HEK293 (cell line): ENCODE data around the gene IBA57.

Experiments used
- BCL11B ChIP-seq: fragments of 450-650 bp; formaldehyde crosslinking; IDR thresholded peaks from 2 replicates; pipeline ENCODE4 v1.5.1; 2016; ENCODE audit warnings: low read depth, missing biosample characterization, missing genetic modification characterization
- EGR2 ChIP-seq: fragments of 450-650 bp; formaldehyde crosslinking; IDR thresholded peaks from 2 replicates; pipeline ENCODE4 v1.5.1; 2016; ENCODE audit warnings: low read depth, missing biosample characterization, missing genetic modification characterization
- FEZF1 ChIP-seq: fragments of 450-650 bp; formaldehyde crosslinking; IDR thresholded peaks from 2 replicates; pipeline ENCODE4 v1.5.1; 2016; ENCODE audit warnings: missing biosample characterization, missing genetic modification characterization
- GLIS2 ChIP-seq: fragments of 450-650 bp; formaldehyde crosslinking; IDR thresholded peaks from 2 replicates; pipeline ENCODE4 v1.5.1; 2016; ENCODE audit warnings: missing biosample characterization, missing genetic modification characterization
- HIC1 ChIP-seq: fragments of 450-650 bp; formaldehyde crosslinking; IDR thresholded peaks from 2 replicates; pipeline ENCODE4 v1.5.1; 2016; ENCODE audit warnings: missing biosample characterization, missing genetic modification characterization
- HOXD13 ChIP-seq: sonication (generic); formaldehyde crosslinking; IDR thresholded peaks from 2 replicates; pipeline ENCODE4 v1.8.0; 2022; ENCODE audit warnings: missing genetic modification reagents, borderline replicate concordance
- OVOL3 ChIP-seq: fragments of 450-650 bp; formaldehyde crosslinking; IDR thresholded peaks from 2 replicates; pipeline ENCODE4 v1.5.1; 2016; ENCODE audit warnings: missing biosample characterization, missing genetic modification characterization
- PRDM6 ChIP-seq: fragments of 450-650 bp; formaldehyde crosslinking; IDR thresholded peaks from 2 replicates; pipeline ENCODE4 v1.5.1; 2017; ENCODE audit warnings: missing biosample characterization, missing genetic modification characterization
- TSHZ1 ChIP-seq: fragments of 450-650 bp; formaldehyde crosslinking; IDR thresholded peaks from 2 replicates; pipeline ENCODE4 v1.5.1; 2016; ENCODE audit warnings: missing biosample characterization, missing genetic modification characterization, borderline replicate concordance
- ZBTB1 ChIP-seq: fragments of 450-650 bp; formaldehyde crosslinking; IDR thresholded peaks from 2 replicates; pipeline ENCODE4 v1.5.1; 2016; ENCODE audit warnings: missing biosample characterization, missing genetic modification characterization
- ZBTB11 ChIP-seq: fragments of 450-650 bp; formaldehyde crosslinking; conservative IDR thresholded peaks from 2 replicates; pipeline ENCODE4 v1.5.1; 2016; ENCODE audit warnings: low read depth, missing biosample characterization, missing genetic modification characterization
- ZBTB17 ChIP-seq: fragments of 450-650 bp; formaldehyde crosslinking; IDR thresholded peaks from 2 replicates; pipeline ENCODE4 v1.5.1; 2016; ENCODE audit warnings: missing biosample characterization, missing genetic modification characterization
- ZBTB44 ChIP-seq: fragments of 450-650 bp; IDR thresholded peaks from 2 replicates; pipeline ENCODE4 v1.5.1; 2018; ENCODE audit warnings: missing biosample characterization, mild to moderate bottlenecking, missing genetic modification characterization
- ZFP41 ChIP-seq: fragments of 450-650 bp; formaldehyde crosslinking; IDR thresholded peaks from 2 replicates; pipeline ENCODE4 v1.5.1; 2016; ENCODE audit warnings: missing biosample characterization, missing genetic modification characterization, borderline replicate concordance
- ZIC2 ChIP-seq: fragments of 450-650 bp; formaldehyde crosslinking; IDR thresholded peaks from 2 replicates; pipeline ENCODE4 v1.5.1; 2016; ENCODE audit warnings: missing biosample characterization, missing genetic modification characterization
- ZNF2 ChIP-seq: fragments of 450-650 bp; formaldehyde crosslinking; IDR thresholded peaks from 2 replicates; pipeline ENCODE4 v1.5.1; 2016; ENCODE audit warnings: missing biosample characterization, missing genetic modification characterization
- ZNF202 ChIP-seq: fragments of 450-650 bp; formaldehyde crosslinking; IDR thresholded peaks from 2 replicates; pipeline ENCODE4 v1.5.1; 2016; ENCODE audit warnings: missing biosample characterization, missing genetic modification characterization, borderline replicate concordance
- ZNF221 ChIP-seq: fragments of 450-650 bp; formaldehyde crosslinking; IDR thresholded peaks from 2 replicates; pipeline ENCODE4 v1.5.1; 2017; ENCODE audit warnings: missing biosample characterization, missing genetic modification characterization, borderline replicate concordance
- ZNF341 ChIP-seq: fragments of 450-650 bp; formaldehyde crosslinking; IDR thresholded peaks from 2 replicates; pipeline ENCODE4; 2016; ENCODE audit warnings: low read depth, missing biosample characterization, missing genetic modification characterization
- ZNF449 ChIP-seq: fragments of 450-650 bp; formaldehyde crosslinking; IDR thresholded peaks from 2 replicates; pipeline ENCODE4 v1.5.1; 2017; ENCODE audit warnings: missing biosample characterization, mild to moderate bottlenecking, missing genetic modification characterization, moderate library complexity
- ZNF473 ChIP-seq: fragments of 450-650 bp; formaldehyde crosslinking; IDR thresholded peaks from 2 replicates; pipeline ENCODE4 v1.5.1; 2017; ENCODE audit warnings: missing biosample characterization, missing genetic modification characterization
- ZNF623 ChIP-seq: fragments of 450-650 bp; formaldehyde crosslinking; IDR thresholded peaks from 2 replicates; pipeline ENCODE4 v1.5.1; 2016; ENCODE audit warnings: missing biosample characterization, missing genetic modification characterization
- ZNF76 ChIP-seq: fragments of 450-650 bp; formaldehyde crosslinking; IDR thresholded peaks from 2 replicates; pipeline ENCODE4; 2016; ENCODE audit warnings: low read depth, missing biosample characterization, missing genetic modification characterization, borderline replicate concordance
- ZNF768 ChIP-seq: fragments of 450-650 bp; formaldehyde crosslinking; IDR thresholded peaks from 2 replicates; pipeline ENCODE4 v1.5.1; 2018; ENCODE audit warnings: missing biosample characterization, mild to moderate bottlenecking, missing genetic modification characterization
- ZNF830 ChIP-seq: fragments of 450-650 bp; IDR thresholded peaks from 2 replicates; pipeline ENCODE4 v1.5.0; 2018; ENCODE audit warnings: missing biosample characterization, missing genetic modification characterization, low read depth, mild to moderate bottlenecking, moderate library complexity

The IBA57 gene

GRCh38 chr1:228198977-228199590 is 33.5 kb downstream of the IBA57 start (continued):
- no peak for TF ChIP-seq ZBTB11 (tag by site-specific recombination)
- TF ChIP-seq GLIS2 (tag by site-specific recombination): no peak
- TF ChIP-seq ZNF221: no peak
- no peak for TF ChIP-seq OVOL3 (tag by site-specific recombination)
- 0 out of 2 replicates have a peak, but pooled peaks have one; percentile 15 for TF ChIP-seq ZNF623 (tag by site-specific recombination)
- no peak for TF ChIP-seq HOXD13 (CRISPR knock-in tag)
- no peak for TF ChIP-seq FEZF1 (tag by site-specific recombination)
- TF ChIP-seq ZFP41: no peak
- no peak for TF ChIP-seq PRDM6 (tag by site-specific recombination)
- TF ChIP-seq ZBTB44 (tag by site-specific recombination): 0 out of 2 replicates have a peak, but pooled peaks have one; percentile 6
- no peak for TF ChIP-seq ZIC2
- TF ChIP-seq ZNF830: no peak
- TF ChIP-seq ZNF76 (tag by site-specific recombination): peak; percentile 23; the same call in 1 of the 2 replicates
- peak; percentile 78; the same call in 1 of the 2 replicates for TF ChIP-seq ZNF2 (tag by site-specific recombination)
- TF ChIP-seq ZNF768: no peak
- no peak for TF ChIP-seq ZBTB17 (tag by site-specific recombination)
- TF ChIP-seq EGR2 (tag by site-specific recombination): no peak
- TF ChIP-seq ZBTB1: 0 out of 2 replicates have a peak, but pooled peaks have one; percentile 18
- peak; percentile 60; the same call in 1 of the 2 replicates for TF ChIP-seq TSHZ1 (tag by site-specific recombination)
- no peak for TF ChIP-seq ZNF473 (tag by site-specific recombination)
- no peak for TF ChIP-seq ZNF449 (tag by site-specific recombination)
- no peak for TF ChIP-seq BCL11B (tag by site-specific recombination)
- TF ChIP-seq ZNF202: no peak
- no peak for TF ChIP-seq ZNF341 (tag by site-specific recombination)
- TF ChIP-seq HIC1 (tag by site-specific recombination): no peak
